ENCODE measurements around the gene PLA2G3. TPM values are rescaled to one million over a fixed set of nuclear protein-coding genes. Genes with fewer than 3 reads are reported as not detected.

The PLA2G3 gene
- total and polyA plus RNA-seq, 2 of the 8 experiments (the other 6 are each of a cell fraction or from before 2014, with no cell fraction given): 18.1 to 25.9 TPM

DNA sequence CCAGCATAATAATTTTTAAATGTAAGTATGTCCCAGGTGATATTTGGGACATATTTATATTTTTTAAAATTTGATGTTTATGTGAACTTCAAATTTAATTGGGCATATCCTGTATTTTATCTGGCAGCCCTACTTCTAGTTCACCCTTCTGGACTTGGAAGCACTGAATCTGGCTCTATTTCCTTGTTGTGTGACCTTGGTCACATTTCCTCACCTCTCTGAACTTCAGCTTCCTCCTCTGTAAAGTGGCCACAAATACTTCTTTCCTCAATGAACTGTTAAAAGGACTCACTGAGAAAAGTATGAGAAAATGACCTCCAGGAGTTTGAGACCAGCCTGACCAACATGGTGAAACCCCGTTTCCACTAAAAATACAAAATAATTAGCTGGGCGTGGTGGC, 11.6 kb upstream of the PLA2G3 start:
- H3K79me1 ChIP-seq (ENCODE audit: low read depth, low read length): no peaks in the 10 kb centered on the region
- no peak overlapping the region for H4K8ac ChIP-seq (ENCODE audit: extremely low read depth, insufficient read depth, low read length)
- no peak for FAIRE-seq
- no peak overlapping the region for H3K56ac ChIP-seq (replicated peaks; ENCODE audit: insufficient read length, low read depth, low read length)
- no peaks in the 10 kb centered on the region for H4K20me1 ChIP-seq (replicated peaks in 1 of 2; ENCODE audit: control insufficient read depth in 1 of 2, insufficient read depth in 2 of 2, low read length in 2 of 2)
- H3K4me3 ChIP-seq (ENCODE audit: extremely low read depth in 1 of 4, insufficient read depth in 2 of 4, low read depth in 3 of 4, low read length in 4 of 4): no peak overlapping the region
- no peak overlapping the region for H3K9ac ChIP-seq (replicated peaks in 1 of 4; ENCODE audit: extremely low read depth in 1 of 4, low read depth in 3 of 4, low read length in 3 of 4)
- H2BK12ac ChIP-seq (ENCODE audit: low read depth, low read length): no peak overlapping the region
- no peak for DNase-seq (ENCODE audit: low read depth in 1 of 2, low spot score in 2 of 2)
- no peak overlapping the region for H3K23ac ChIP-seq (ENCODE audit: insufficient read length)
- peaks cover 0 to 8% (median under 1%) of the 10 kb centered on the region in 4 experiments; a peak in 3 of 7 replicates for H3K27me3 ChIP-seq (replicated peaks in 1 of 4; ENCODE audit: control insufficient read depth in 3 of 4, extremely low read depth in 1 of 4, insufficient read depth in 3 of 4, low read length in 3 of 4)
- WGBS, 2 experiments (ENCODE audit: extremely low coverage in 1 of 2, insufficient coverage in 1 of 2, insufficient read length in 1 of 2, insufficient replicate concordance in 2 of 2, low coverage in 1 of 2, low lambda C conversion rate in 2 of 2, missing lambda C conversion rate in 1 of 2): 98% methylated on average over 2 of the region's 2 CpGs; no CpG with 5 or more reads in 1 of the 2 experiments
- H3K14ac ChIP-seq (ENCODE audit: insufficient read length): no peak overlapping the region
- no peak overlapping the region for H2BK5ac ChIP-seq (ENCODE audit: low read depth, low read length)
- H3K23me2 ChIP-seq (ENCODE audit: low read depth, low read length): no peaks in the 10 kb centered on the region
- no peak overlapping the region for H4K5ac ChIP-seq (ENCODE audit: insufficient read length, low read depth, low read length)
- H3K27ac ChIP-seq (ENCODE audit: low read depth, low read length): no peak overlapping the region
- CTCF ChIA-PET (ENCODE audit: partially characterized antibody): interaction anchor here (0.8 to 11.9 kb wide), 6 partner anchors 11 to 140 kb away, joined by 3 to 124 read pairs (median 6); partner anchors contain the start of genes PIK3IP1, PLA2G3 and SELENOM
- H3K4me1 ChIP-seq (replicated peaks in 1 of 4; ENCODE audit: control insufficient read depth in 3 of 4, insufficient read depth in 4 of 4, low read length in 3 of 4): no peaks in the 10 kb centered on the region; a peak in 1 of 7 replicates
- H2BK15ac ChIP-seq (ENCODE audit: low read length): no peak overlapping the region
- H3K18ac ChIP-seq (ENCODE audit: extremely low read depth, low read length): no peak overlapping the region
- no peak overlapping the region for H2AK5ac ChIP-seq (ENCODE audit: low read depth, low read length)
- H3K4ac ChIP-seq (replicated peaks; ENCODE audit: insufficient read length, low read depth, low read length): no peak overlapping the region
- no peak overlapping the region for H4K91ac ChIP-seq (replicated peaks; ENCODE audit: insufficient read length, low read length)
- no peak overlapping the region for H2BK20ac ChIP-seq (ENCODE audit: low read length)
- no peak overlapping the region for H2AFZ ChIP-seq (ENCODE audit: low read length)
- POLR2A ChIA-PET (ENCODE audit: partially characterized antibody): no interaction called here
- H3K36me3 ChIP-seq (ENCODE audit: control insufficient read depth in 2 of 4, insufficient read depth in 4 of 4, low read length in 3 of 4): no peaks in the 10 kb centered on the region
- H3K79me2 ChIP-seq (ENCODE audit: control insufficient read depth in 1 of 2, insufficient read depth in 2 of 2, low read length in 2 of 2): no peaks in the 10 kb centered on the region
- H3K9me3 ChIP-seq (ENCODE audit: insufficient read depth in 2 of 2, low read depth in 1 of 2, low read length in 1 of 2): 0 out of 4 replicates have a peak, but pooled peaks cover 0 to 5% of the 10 kb centered on the region in 2 experiments
- no peak overlapping the region for H3K4me2 ChIP-seq (ENCODE audit: insufficient read depth in 1 of 2, low read depth in 2 of 2, low read length in 2 of 2)
- no peak overlapping the region for H2BK120ac ChIP-seq (replicated peaks; ENCODE audit: low read depth, low read length)
- no peak for TF ChIP-seq TBP (IDR thresholded peaks at IDR 0.05; ENCODE audit: low read depth, low read length)
- TF ChIP-seq TEAD4 (IDR thresholded peaks at IDR 0.05; ENCODE audit: low read depth, low read length): no peak
- no peak for TF ChIP-seq BACH1 (IDR thresholded peaks at IDR 0.05; ENCODE audit: low read length)
- TF ChIP-seq SAP30 (IDR thresholded peaks at IDR 0.05; ENCODE audit: insufficient read depth, insufficient replicate concordance, low read length): no peak
- no peak for TF ChIP-seq BCL11A (IDR thresholded peaks at IDR 0.05; ENCODE audit: low read depth in 2 of 2, low read length in 2 of 2)
- TF ChIP-seq SIRT6 (IDR thresholded peaks at IDR 0.05; ENCODE audit: low read length): no peak
- no peak for TF ChIP-seq EP300 (IDR thresholded peaks at IDR 0.05; ENCODE audit: borderline replicate concordance in 1 of 2, low read depth in 2 of 2, low read length in 2 of 2)
- TF ChIP-seq TAF1 (IDR thresholded peaks at IDR 0.05; ENCODE audit: low read depth, low read length): no peak

Data from H1 (cell line).